Measurements from ENCODE around the gene ROCK1. TPM values are rescaled to one million over a fixed set of nuclear protein-coding genes. Genes with fewer than 3 reads are reported as not detected.

Gene ROCK1
- total and polyA plus RNA-seq, 2 donors (not counting 3 experiments of a cell fraction or from before 2014, with no cell fraction given): 5.3 to 53.0 TPM

GRCh38 chr18:21084511-21085078 is 27.0 kb downstream of the ROCK1 start:
- no peak overlapping the region for H3K4me3 ChIP-seq (replicated peaks in 1 of 3; ENCODE audit: insufficient read depth in 1 of 3, low read depth in 1 of 3, low read length in 3 of 3)
- CTCF ChIA-PET: interaction anchor here (1.4 kb wide), 1 partner anchor 10 kb away, joined by 3 read pairs; no protein-coding TSS in a partner anchor
- no peaks in the 10 kb centered on the region for H3K27me3 ChIP-seq (ENCODE audit: control insufficient read depth in 2 of 2, insufficient read depth in 2 of 2, low read length in 2 of 2)
- TF ChIP-seq EZH2 (IDR thresholded peaks at IDR 0.05; ENCODE audit: borderline replicate concordance, low read depth, low read length, severe bottlenecking) (no peak), GATA2 (IDR thresholded peaks at IDR 0.05; ENCODE audit: insufficient read depth, insufficient read length, low read depth, low read length) (peak; percentile 44), FOS (IDR thresholded peaks at IDR 0.05; ENCODE audit: borderline replicate concordance, insufficient read depth, low read length) (peak; percentile 24)
- H4K20me1 ChIP-seq (replicated peaks; ENCODE audit: control insufficient read depth, extremely low read depth, insufficient read depth, low read length): peaks cover 48% of the 10 kb centered on the region
- dilution Hi-C loops (cut with MboI; ENCODE audit: extremely low pct_ligation_motif_present, low sequenced_read_pairs): no loop called here
- no peaks in the 10 kb centered on the region for H3K36me3 ChIP-seq (ENCODE audit: control insufficient read depth in 2 of 2, extremely low read depth in 1 of 2, insufficient read depth in 2 of 2, low read length in 2 of 2)
- H3K9me3 ChIP-seq (replicated peaks; ENCODE audit: control insufficient read depth, insufficient read depth, low read length): no peaks in the 10 kb centered on the region
- intact Hi-C loops (cut with micrococcal nuclease): no loop called here
- FAIRE-seq (no peak), DNase-seq (ENCODE audit: low read depth, low spot score) (no peak)
- H3K9me1 ChIP-seq (replicated peaks; ENCODE audit: control insufficient read depth, extremely low read depth, insufficient read depth, low read length): no peaks in the 10 kb centered on the region
- H3K4me1 ChIP-seq (ENCODE audit: control insufficient read depth, extremely low read depth, insufficient read depth, low read length): peaks cover 3% of the 10 kb centered on the region
- H3K79me2 ChIP-seq (ENCODE audit: control insufficient read depth, insufficient read depth, low read length): peaks cover 98% of the 10 kb centered on the region
- no peak overlapping the region for H3K9ac ChIP-seq (replicated peaks; ENCODE audit: extremely low read depth, insufficient read depth, low read length)
- H3K27ac ChIP-seq (ENCODE audit: insufficient read depth, low read depth, low read length): no peak overlapping the region
- no TSS peak for BruUV-seq (replicated peaks)
- no peak overlapping the region for H3K4me2 ChIP-seq (ENCODE audit: insufficient read depth, low read length)
- H2AFZ ChIP-seq (ENCODE audit: low read depth, low read length): no peak overlapping the region
- POLR2A ChIA-PET: no interaction called here

- Histone ChIP-seq H3K36me3 (ENCODE audit: control insufficient read depth in 2 of 2, extremely low read depth in 1 of 2, insufficient read depth in 2 of 2, low read length in 2 of 2) (no peaks in the 10 kb centered on the region), H3K4me1 (ENCODE audit: control insufficient read depth, extremely low read depth, insufficient read depth, low read length) (peaks cover 3% of the 10 kb centered on the region), H3K9ac (replicated peaks; ENCODE audit: extremely low read depth, insufficient read depth, low read length) (no peak overlapping the region), H4K20me1 (replicated peaks; ENCODE audit: control insufficient read depth, extremely low read depth, insufficient read depth, low read length) (peaks cover 44% of the 10 kb centered on the region), H3K27me3 (ENCODE audit: control insufficient read depth in 2 of 2, insufficient read depth in 2 of 2, low read length in 2 of 2) (no peaks in the 10 kb centered on the region), H3K9me3 (replicated peaks; ENCODE audit: control insufficient read depth, insufficient read depth, low read length) (no peaks in the 10 kb centered on the region), H3K27ac (ENCODE audit: insufficient read depth, low read depth, low read length) (no peak overlapping the region), H3K4me2 (ENCODE audit: insufficient read depth, low read length) (no peak overlapping the region), H3K4me3 (replicated peaks in 1 of 3; ENCODE audit: insufficient read depth in 1 of 3, low read depth in 1 of 3, low read length in 3 of 3) (no peak overlapping the region), H2AFZ (ENCODE audit: low read depth, low read length) (no peak overlapping the region), H3K9me1 (replicated peaks; ENCODE audit: control insufficient read depth, extremely low read depth, insufficient read depth, low read length) (no peaks in the 10 kb centered on the region), H3K79me2 (ENCODE audit: control insufficient read depth, insufficient read depth, low read length) (peaks cover 98% of the 10 kb centered on the region)
- no TSS peak for BruUV-seq (replicated peaks)
- intact Hi-C loops (cut with micrococcal nuclease): no loop called here
- DNase-seq (ENCODE audit: low read depth, low spot score) (no peak), FAIRE-seq (no peak)
- CTCF ChIA-PET: no interaction called here
- no peak for TF ChIP-seq POLR2A (IDR thresholded peaks at IDR 0.05; ENCODE audit: low read depth, low read length)
- TF ChIP-seq POLR2AphosphoS5 (IDR thresholded peaks at IDR 0.05; ENCODE audit: insufficient read depth, low read depth, low read length): no peak
- TF ChIP-seq MYC (IDR thresholded peaks at IDR 0.05; ENCODE audit: low read depth, low read length): no peak
- TF ChIP-seq CTCF (IDR thresholded peaks at IDR 0.05; ENCODE audit: extremely low read depth in 1 of 2, insufficient read depth in 1 of 2, low read depth in 1 of 2, low read length in 2 of 2): no peak
- no peak for TF ChIP-seq JUN (IDR thresholded peaks at IDR 0.05; ENCODE audit: borderline replicate concordance, insufficient read depth, insufficient read length, low read depth)
- no peak for TF ChIP-seq MAX (IDR thresholded peaks at IDR 0.05; ENCODE audit: insufficient read depth, insufficient read length)
- TF ChIP-seq FOS (IDR thresholded peaks at IDR 0.05; ENCODE audit: borderline replicate concordance, insufficient read depth, low read length): no peak
- TF ChIP-seq GATA2 (IDR thresholded peaks at IDR 0.05; ENCODE audit: insufficient read depth, insufficient read length, low read depth, low read length): no peak
- TF ChIP-seq EZH2 (IDR thresholded peaks at IDR 0.05; ENCODE audit: borderline replicate concordance, low read depth, low read length, severe bottlenecking): no peak
- POLR2A ChIA-PET: no interaction called here
- dilution Hi-C loops (cut with MboI; ENCODE audit: extremely low pct_ligation_motif_present, low sequenced_read_pairs): no loop called here
These were observed 28.6 kb downstream of the ROCK1 start for GRCh38 chr18:21083017-21083416.
